Cardiac septum (tissue), 1 donor: ENCODE data around the gene CNTN5. TPM values are rescaled to one million over a fixed set of nuclear protein-coding genes. Genes with fewer than 3 reads are reported as not detected.

ENCODE experiments used
- DNase-seq: peaks from one replicate; pipeline ENCODE4 v3.0.0-alpha.2; 2020; ENCODE audit warnings: low spot score
- intact Hi-C: fragments of 100-400 bp; cut with DNase I; formaldehyde crosslinking; loops from one replicate; pipeline ENCODE4 v1.14.0; 2022
- total RNA-seq: library from RNA; stranded (reverse); fragmentation: NEBNext Ultra II Directional; extraction: Animal tissue kit (Norgen Biotek cat#: 25700); gene quantifications from one replicate; pipeline ENCODE4 v1.2.1, GENCODE V29; 2021
- donor health status: DM: no; HTN: no; CAD: no.

The CNTN5 gene
- total RNA-seq, 1 donor from 2014 or later = not detected

GRCh38 chr11:99567334-99567956 is 546.7 kb downstream of the CNTN5 start:
- DNase-seq = no peak
- intact Hi-C loops = no loop called here

DNA sequence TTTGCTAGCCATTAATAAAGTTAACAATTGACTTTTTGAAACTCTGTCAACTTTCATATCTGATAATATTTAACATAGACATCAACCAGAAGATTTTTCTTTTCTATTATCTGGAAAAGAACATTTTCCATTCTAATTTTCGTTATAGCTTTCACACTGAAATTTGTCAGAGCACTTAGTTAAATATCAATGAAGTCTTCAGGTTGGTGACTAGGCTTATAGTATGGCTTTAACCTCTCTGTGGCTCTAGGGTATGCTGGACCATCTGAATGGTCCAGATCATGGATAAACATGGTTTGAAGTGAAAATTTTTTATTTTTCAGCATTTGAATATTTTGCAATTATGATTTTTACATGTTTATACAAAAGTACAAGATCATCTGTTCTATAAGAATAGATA is 548.1 kb downstream of the CNTN5 start:
- DNase-seq = no peak
- intact Hi-C loops = no loop called here

DNA sequence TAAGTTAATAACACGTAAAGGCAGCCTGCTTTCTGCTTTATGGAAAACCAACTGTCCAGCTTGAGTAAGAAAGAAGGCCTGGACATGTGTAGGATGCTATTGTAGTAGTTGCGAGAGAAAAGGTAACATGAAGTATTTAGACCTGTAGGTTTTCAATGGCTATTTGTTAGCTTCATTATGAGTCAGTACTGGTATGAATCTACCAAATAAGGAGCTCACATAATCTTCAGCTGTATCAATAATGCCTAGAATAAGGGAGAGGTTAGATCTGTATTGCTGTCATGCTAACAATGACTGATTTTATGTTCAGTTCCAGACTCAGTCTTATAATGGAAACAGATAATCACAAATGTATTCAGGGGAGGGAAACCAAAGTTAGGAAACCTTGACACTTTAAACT is 550.3 kb downstream of the CNTN5 start:
- no peak for DNase-seq
- intact Hi-C loops = no loop called here

- intact Hi-C loops = no loop called here
- no peak for DNase-seq
These were observed 564.1 kb downstream of the CNTN5 start for GRCh38 chr11:99584830-99585229.

DNA sequence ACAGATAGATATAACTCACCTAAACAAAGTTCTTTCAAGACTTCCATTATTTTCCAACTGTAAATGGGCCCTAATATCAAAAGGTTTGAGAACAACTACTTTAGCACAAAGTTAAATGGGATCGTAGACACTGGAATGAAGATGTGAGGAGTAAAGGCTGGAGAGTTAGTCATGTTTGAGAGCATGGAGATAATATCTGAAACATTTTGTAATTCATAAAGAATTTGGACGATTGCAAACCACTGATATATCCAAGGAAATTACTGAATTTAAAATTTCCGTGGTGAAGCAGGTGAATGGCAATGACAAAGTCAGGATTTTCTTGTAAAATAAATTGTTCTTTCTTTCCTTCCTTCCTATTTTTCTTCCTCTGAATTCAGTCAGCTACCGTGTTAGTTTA is 564.9 kb downstream of the CNTN5 start:
- intact Hi-C loops = no loop called here
- DNase-seq = no peak

GRCh38 chr11:99589771-99590170 is 569.0 kb downstream of the CNTN5 start:
- intact Hi-C loops = no loop called here
- DNase-seq = no peak

GRCh38 chr11:99592266-99592665 is 571.5 kb downstream of the CNTN5 start:
- intact Hi-C loops = no loop called here
- DNase-seq = no peak

DNA sequence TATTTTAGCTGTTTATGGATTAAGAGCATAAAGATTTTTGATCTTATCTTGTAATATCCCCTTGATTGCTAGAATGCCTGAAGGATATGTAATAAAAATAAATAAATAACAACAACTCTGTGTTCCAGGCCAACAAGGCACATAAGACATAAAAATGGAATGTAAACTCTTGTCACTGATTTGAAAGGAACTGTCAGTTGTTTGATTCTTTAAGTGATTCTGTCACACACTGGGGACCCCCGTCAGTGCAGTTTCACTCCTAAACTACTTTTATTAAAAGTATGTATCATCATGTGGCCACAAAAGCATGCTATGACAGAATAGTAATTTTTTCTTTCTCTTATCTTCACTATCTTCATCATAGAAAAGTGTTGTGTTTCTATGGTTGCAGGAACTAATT is 572.4 kb downstream of the CNTN5 start:
- intact Hi-C loops = no loop called here
- no peak for DNase-seq

GRCh38 chr11:99601179-99601578 is 580.4 kb downstream of the CNTN5 start:
- intact Hi-C loops = no loop called here

GRCh38 chr11:99614352-99614751 is 593.6 kb downstream of the CNTN5 start:
- no peak for DNase-seq
- intact Hi-C loops = no loop called here

More at GRCh38 chr11:99601179-99601578, 580.4 kb downstream of the CNTN5 start:
- no peak for DNase-seq

DNA sequence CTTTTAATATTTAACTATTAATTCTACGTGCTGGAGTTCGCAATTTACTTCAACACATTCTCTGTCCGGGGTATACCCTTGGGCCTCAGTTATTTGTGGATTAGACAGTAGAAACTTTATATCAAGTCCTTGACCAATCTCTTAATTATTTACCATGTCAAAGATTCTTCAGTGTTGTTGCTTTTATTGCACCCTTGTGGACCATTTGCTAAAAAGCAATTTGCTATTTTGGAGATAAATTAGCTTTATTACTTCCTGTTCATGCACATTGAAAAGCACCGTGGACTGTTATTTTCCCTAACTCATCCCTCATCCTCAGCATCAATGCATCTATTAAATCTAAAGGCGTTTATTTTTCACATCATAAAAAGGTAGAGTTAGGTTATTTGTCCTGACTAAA is 609.9 kb downstream of the CNTN5 start:
- no peak for DNase-seq
- intact Hi-C loops = no loop called here

DNA sequence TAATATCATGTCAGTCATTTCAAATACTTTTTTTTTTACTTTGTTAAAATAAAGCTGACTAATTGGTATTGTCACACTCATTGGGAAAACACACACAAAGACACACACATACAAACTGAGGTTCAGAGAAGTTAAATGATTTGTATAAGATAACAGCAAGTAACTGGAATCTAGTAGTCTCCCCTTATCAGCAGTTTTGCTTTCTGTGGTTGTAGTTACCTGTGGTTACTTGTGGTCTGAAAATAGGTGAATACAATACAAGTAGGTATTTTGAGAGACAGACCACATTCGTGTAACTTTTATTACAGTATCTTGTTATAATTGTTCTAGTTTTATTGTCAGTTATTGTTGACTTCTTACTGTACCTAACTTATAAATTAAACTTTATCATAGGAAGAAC is 610.9 kb downstream of the CNTN5 start:
- no peak for DNase-seq
- intact Hi-C loops = no loop called here

GRCh38 chr11:99632969-99633368 is 612.2 kb downstream of the CNTN5 start:
- intact Hi-C loops = no loop called here
- DNase-seq = no peak

DNA sequence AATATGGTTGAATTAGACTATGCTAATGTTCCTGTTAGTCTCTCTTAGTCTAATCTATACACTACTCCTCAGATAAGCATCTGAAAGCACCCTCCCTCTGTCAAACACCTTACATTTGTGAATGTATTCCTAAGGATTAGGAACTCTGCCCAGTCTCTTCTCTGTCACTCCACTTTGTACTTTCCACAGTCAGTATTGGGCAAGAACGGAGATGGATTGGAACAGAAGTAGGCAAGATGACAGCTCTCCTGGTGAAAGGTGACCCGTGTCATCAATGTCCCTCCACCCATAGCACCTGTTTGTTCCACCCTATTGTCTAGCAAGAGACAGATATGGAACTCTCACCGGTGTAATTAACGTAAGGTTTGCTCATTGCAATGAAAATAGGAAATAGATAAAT is 613.8 kb downstream of the CNTN5 start:
- no peak for DNase-seq
- intact Hi-C loops = no loop called here

DNA sequence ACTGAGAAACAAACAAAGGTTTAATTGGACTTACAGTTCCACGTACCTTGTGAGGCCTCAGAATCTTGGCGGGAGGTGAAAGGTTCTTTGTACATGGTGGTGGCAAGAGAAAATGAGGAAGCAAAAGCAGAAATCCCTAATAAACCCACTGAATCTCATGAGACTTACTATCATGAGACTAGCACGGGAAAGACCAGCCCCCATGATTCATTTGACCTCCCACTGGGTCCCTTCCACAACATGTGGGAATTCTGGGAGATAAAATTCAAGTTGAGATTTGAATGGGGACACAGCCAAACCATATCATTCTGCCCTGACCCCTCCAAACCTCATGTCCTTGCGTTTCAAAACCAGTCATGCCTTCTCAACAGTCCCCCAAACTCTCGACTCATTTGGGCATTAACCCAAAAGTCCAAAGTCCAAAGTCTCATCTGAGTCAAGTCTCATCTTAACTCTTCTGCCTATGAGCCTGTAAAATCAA is 617.4 kb downstream of the CNTN5 start:
- no peak for DNase-seq
- intact Hi-C loops = no loop called here

DNA sequence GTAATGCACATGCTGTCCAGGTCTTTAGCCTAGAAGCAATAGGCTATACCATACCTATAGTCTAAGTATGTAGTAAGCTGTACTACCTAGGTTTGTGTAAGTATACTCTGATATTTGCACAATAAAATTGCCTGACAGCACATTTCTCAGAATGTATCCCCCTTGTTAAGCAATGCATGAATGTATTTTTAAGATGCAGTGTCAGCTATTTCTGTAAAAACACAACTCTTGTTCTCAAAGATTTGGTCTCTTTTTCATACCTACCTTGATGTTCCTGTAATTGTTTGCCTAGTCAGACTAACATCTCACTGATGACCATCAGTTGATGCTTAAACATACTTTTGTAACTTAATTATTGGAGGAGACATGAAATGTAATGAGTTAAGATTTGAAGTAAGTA is 619.9 kb downstream of the CNTN5 start:
- intact Hi-C loops = no loop called here
- DNase-seq = no peak

GRCh38 chr11:99645934-99646333 is 625.2 kb downstream of the CNTN5 start:
- intact Hi-C loops = no loop called here
- no peak for DNase-seq

GRCh38 chr11:99670067-99670676 is 649.4 kb downstream of the CNTN5 start:
- no peak for DNase-seq
- intact Hi-C loops = no loop called here

DNA sequence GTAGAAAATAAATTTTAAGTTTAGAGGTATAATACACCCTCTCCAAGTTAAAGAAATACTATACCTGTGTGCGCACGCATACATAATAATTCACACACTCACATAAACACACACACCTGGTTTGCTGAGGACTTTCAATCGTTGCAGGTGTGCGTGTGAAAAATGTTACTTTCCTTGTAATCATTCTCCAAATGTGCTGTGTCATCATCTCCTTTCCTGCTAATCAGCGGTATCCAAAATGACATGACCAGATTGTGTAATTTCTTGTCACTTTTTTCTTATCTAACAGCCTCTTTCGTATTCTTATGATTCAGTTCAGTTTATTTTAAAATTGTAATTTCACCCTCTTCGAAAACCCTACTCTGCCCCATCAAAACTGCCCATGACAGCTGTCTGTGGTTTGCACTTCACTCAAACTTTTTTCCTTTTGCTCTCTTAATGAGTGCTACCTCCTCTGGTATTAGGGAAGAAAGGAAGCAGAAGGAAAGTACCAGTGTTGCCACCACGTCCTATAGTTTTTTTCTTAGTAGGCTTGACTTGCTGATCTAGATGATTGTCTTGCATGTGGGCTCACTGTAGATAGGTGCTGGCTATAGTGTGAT is 651.2 kb downstream of the CNTN5 start:
- intact Hi-C loops = no loop called here
- no peak for DNase-seq

- DNase-seq = no peak
- intact Hi-C loops = no loop called here
These were observed 655.5 kb downstream of the CNTN5 start for GRCh38 chr11:99676292-99676691.

DNA sequence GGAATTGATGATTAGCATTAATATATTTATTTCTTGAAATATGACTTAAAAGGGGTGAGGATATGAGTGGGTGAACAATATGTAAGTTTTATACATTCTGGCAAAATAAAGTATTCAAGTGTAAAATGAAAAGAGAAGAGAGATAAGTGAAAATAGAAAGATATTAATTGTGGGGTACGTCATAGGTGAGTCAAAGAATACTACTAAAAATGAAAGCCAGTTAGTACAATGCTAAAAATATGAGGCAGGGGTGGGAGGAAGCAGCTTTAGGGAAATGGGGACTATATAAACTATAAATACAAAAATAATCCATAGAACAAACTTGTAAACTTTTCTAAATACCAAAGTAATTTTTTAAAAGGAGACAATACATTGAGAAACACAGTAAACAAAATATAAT is 661.4 kb downstream of the CNTN5 start:
- no peak for DNase-seq
- intact Hi-C loops = no loop called here
